ENCODE measurements around the gene ARPC2. TPM values are rescaled to one million over a fixed set of nuclear protein-coding genes. Genes with fewer than 3 reads are reported as not detected.

Gene ARPC2
- total RNA-seq, 1 experiment from 2014 or later, result 568 TPM

DNA sequence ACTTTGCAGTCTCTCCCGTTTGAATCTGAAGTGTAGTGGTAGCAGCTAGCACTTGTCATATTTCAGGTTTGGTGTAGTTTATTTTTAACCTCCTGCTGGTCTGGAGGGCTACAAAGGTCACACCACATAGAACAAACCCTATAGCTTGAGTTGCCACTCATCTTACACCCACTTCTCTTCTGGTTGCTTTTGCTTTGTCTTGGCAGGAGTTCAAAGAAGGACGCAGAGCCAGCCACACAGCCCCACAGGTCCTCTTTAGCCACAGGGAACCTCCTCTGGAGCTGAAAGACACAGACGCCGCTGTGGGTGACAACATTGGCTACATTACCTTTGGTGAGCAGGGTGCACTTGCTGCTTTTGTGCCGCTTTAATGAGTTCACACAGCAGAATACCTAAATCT, 28.2 kb downstream of the ARPC2 start:
- peaks cover 13% of the 10 kb centered on the region for H3K4me1 ChIP-seq (ENCODE audit: low read length)
- H3K36me3 ChIP-seq (ENCODE audit: insufficient read depth, low read length), result peaks cover 69% of the 10 kb centered on the region
- no peaks in the 10 kb centered on the region for H3K27me3 ChIP-seq (ENCODE audit: low read length)
- H3K79me2 ChIP-seq (ENCODE audit: low read length), result peaks cover 18% of the 10 kb centered on the region
- H3K4me2 ChIP-seq (ENCODE audit: low read depth, low read length, poor library complexity, severe bottlenecking), result no peak overlapping the region
- no peak overlapping the region for H2AFZ ChIP-seq (ENCODE audit: low read length)
- H4K20me1 ChIP-seq (ENCODE audit: insufficient read depth, low read depth, low read length), result peaks cover 6% of the 10 kb centered on the region; the same call in 1 of the 2 replicates
- no peak overlapping the region for H3K9ac ChIP-seq (ENCODE audit: low read length)
- no peak for DNase-seq
- H3K9me3 ChIP-seq (ENCODE audit: low read length), result no peaks in the 10 kb centered on the region
- no peak overlapping the region for H3K4me3 ChIP-seq (ENCODE audit: low read length)
- no peak overlapping the region for H3K27ac ChIP-seq (ENCODE audit: low read length)
- H3K9me2 ChIP-seq (replicated peaks; ENCODE audit: insufficient read depth, low read length), result no peaks in the 10 kb centered on the region

DNA sequence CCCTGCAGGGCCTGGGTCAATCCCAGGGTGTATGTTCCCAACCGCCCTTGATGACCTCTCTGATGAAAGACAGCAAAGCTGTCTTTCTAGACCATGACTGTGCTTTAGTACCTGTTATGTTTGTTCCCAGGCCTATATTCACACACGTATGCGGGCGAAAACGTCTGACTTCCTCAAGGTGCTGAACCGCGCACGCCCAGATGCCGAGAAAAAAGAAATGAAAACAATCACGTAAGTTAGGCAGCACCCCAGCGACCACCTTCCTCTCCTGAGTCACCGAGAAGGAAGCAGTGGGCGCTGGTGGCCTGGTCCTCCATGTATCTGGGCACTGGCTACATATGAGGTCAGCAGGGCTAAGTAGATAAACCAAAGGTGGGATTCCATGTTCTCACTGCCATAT, 32.7 kb downstream of the ARPC2 start:
- Histone ChIP-seq H3K9me2 (replicated peaks; ENCODE audit: insufficient read depth, low read length) (no peaks in the 10 kb centered on the region), H3K27ac (ENCODE audit: low read length) (no peak overlapping the region), H3K9me3 (ENCODE audit: low read length) (no peaks in the 10 kb centered on the region), H3K4me2 (ENCODE audit: low read depth, low read length, poor library complexity, severe bottlenecking) (no peak overlapping the region), H3K4me1 (ENCODE audit: low read length) (no peaks in the 10 kb centered on the region), H2AFZ (ENCODE audit: low read length) (no peak overlapping the region), H3K79me2 (ENCODE audit: low read length) (no peaks in the 10 kb centered on the region), H3K4me3 (ENCODE audit: low read length) (no peak overlapping the region), H3K27me3 (ENCODE audit: low read length) (no peaks in the 10 kb centered on the region), H4K20me1 (ENCODE audit: insufficient read depth, low read depth, low read length) (no peaks in the 10 kb centered on the region), H3K9ac (ENCODE audit: low read length) (no peak overlapping the region), H3K36me3 (ENCODE audit: insufficient read depth, low read length) (peaks cover 49% of the 10 kb centered on the region; the same call in 1 of the 2 replicates)
- DNase-seq, result no peak

DNA sequence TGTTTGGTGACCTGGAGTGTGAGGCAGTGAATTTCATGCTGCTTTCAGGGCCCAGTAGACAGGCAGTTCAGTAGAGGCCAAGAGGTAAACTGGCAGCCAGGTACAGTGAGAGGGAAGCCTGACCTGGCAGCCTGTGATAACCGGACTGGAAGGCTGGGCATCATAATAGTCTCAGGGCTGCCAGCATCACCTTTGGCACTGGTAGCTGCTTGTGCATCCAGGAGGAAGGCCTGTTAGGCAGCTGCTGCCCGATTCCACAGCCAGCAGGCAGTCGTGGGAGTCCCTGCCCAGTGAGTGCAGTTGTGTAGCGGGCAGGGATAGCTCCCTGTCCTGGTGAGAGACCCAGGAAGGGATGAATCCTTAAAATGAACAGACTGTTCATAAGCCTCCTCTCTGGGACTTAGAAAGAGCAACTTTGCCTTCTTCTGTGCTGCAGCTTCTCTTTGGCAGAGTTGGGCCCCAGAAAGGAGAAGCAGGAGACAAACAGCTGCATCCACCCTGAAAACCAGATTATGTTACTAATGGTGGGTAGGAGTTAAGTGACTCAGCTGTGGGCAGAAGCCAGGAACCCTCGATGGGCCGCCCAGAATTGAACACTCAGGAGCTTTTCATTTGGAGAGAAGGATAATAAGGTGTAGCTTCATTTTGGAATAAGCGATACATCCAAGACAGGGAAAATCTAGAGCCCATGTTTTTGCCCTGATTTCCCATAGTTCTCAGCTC, 35.7 kb downstream of the ARPC2 start:
- Histone ChIP-seq H4K20me1 (ENCODE audit: insufficient read depth, low read depth, low read length) (no peaks in the 10 kb centered on the region), H3K27me3 (ENCODE audit: low read length) (no peaks in the 10 kb centered on the region), H3K9ac (ENCODE audit: low read length) (no peak overlapping the region), H3K9me3 (ENCODE audit: low read length) (no peaks in the 10 kb centered on the region), H3K4me1 (ENCODE audit: low read length) (peaks cover 11% of the 10 kb centered on the region), H3K4me2 (ENCODE audit: low read depth, low read length, poor library complexity, severe bottlenecking) (no peak overlapping the region), H3K4me3 (ENCODE audit: low read length) (no peak overlapping the region), H3K27ac (ENCODE audit: low read length) (no peak overlapping the region), H3K36me3 (ENCODE audit: insufficient read depth, low read length) (peaks cover 47% of the 10 kb centered on the region; the same call in 1 of the 2 replicates), H2AFZ (ENCODE audit: low read length) (no peak overlapping the region), H3K9me2 (replicated peaks; ENCODE audit: insufficient read depth, low read length) (no peaks in the 10 kb centered on the region), H3K79me2 (ENCODE audit: low read length) (no peaks in the 10 kb centered on the region)
- DNase-seq, result no peak

DNA sequence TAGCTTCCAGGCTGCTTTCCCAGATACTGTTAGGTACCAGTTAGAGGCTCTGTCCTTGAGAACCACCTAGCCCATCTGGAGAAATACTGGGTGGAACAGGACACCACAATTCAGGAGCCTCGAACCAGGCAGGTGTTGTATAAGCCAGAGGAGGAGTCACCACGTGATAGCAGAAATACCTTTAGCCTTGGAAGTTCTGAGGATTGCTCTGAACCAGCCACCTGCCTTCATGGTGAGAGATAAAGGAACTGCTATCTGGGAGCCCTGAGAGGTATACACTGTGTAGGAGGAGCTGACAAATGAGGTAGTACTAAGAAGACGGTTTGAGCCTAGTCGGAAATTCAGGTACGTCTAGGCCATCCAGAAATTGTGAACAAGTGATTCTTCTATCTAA, 36.2 kb downstream of the ARPC2 start:
- Histone ChIP-seq H4K20me1 (ENCODE audit: insufficient read depth, low read depth, low read length) (no peaks in the 10 kb centered on the region), H3K9me3 (ENCODE audit: low read length) (no peaks in the 10 kb centered on the region), H3K79me2 (ENCODE audit: low read length) (no peaks in the 10 kb centered on the region), H3K36me3 (ENCODE audit: insufficient read depth, low read length) (peaks cover 44% of the 10 kb centered on the region; the same call in 1 of the 2 replicates), H3K27me3 (ENCODE audit: low read length) (no peaks in the 10 kb centered on the region), H3K4me1 (ENCODE audit: low read length) (peaks cover 15% of the 10 kb centered on the region), H3K4me3 (ENCODE audit: low read length) (no peak overlapping the region), H3K4me2 (ENCODE audit: low read depth, low read length, poor library complexity, severe bottlenecking) (no peak overlapping the region), H2AFZ (ENCODE audit: low read length) (no peak overlapping the region), H3K9ac (ENCODE audit: low read length) (no peak overlapping the region), H3K9me2 (replicated peaks; ENCODE audit: insufficient read depth, low read length) (no peaks in the 10 kb centered on the region), H3K27ac (ENCODE audit: low read length) (no peak overlapping the region)
- DNase-seq, result no peak

DNA sequence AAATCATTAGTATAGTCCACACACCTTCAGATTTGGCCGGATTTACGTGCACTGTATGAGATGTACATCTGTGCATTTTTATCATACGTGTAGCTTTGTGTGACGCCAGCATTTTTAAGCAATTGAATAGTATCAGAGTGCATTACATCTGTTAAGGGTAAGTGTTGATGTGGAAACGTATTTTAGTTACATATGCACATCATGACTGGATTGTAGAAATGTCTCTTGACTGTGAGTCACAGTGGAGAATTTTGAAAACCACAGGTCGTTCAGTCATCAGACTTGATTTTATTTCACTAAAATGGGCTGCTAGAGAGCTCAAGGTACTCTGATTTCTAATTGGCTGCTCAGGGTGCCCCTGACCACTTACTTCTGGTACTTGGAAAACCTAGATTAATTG, 38.5 kb downstream of the ARPC2 start:
- no peak overlapping the region for H2AFZ ChIP-seq (ENCODE audit: low read length)
- peaks cover 26% of the 10 kb centered on the region; the same call in 1 of the 2 replicates for H3K36me3 ChIP-seq (ENCODE audit: insufficient read depth, low read length)
- H4K20me1 ChIP-seq (ENCODE audit: insufficient read depth, low read depth, low read length), result no peaks in the 10 kb centered on the region
- H3K27ac ChIP-seq (ENCODE audit: low read length), result no peak overlapping the region
- no peaks in the 10 kb centered on the region for H3K79me2 ChIP-seq (ENCODE audit: low read length)
- no peak overlapping the region for H3K4me2 ChIP-seq (ENCODE audit: low read depth, low read length, poor library complexity, severe bottlenecking)
- no peaks in the 10 kb centered on the region for H3K27me3 ChIP-seq (ENCODE audit: low read length)
- H3K4me3 ChIP-seq (ENCODE audit: low read length), result no peak overlapping the region
- H3K9me2 ChIP-seq (replicated peaks; ENCODE audit: insufficient read depth, low read length), result no peaks in the 10 kb centered on the region
- DNase-seq, result no peak
- H3K9me3 ChIP-seq (ENCODE audit: low read length), result no peaks in the 10 kb centered on the region
- no peak overlapping the region for H3K9ac ChIP-seq (ENCODE audit: low read length)
- peaks cover 15% of the 10 kb centered on the region for H3K4me1 ChIP-seq (ENCODE audit: low read length)

DNA sequence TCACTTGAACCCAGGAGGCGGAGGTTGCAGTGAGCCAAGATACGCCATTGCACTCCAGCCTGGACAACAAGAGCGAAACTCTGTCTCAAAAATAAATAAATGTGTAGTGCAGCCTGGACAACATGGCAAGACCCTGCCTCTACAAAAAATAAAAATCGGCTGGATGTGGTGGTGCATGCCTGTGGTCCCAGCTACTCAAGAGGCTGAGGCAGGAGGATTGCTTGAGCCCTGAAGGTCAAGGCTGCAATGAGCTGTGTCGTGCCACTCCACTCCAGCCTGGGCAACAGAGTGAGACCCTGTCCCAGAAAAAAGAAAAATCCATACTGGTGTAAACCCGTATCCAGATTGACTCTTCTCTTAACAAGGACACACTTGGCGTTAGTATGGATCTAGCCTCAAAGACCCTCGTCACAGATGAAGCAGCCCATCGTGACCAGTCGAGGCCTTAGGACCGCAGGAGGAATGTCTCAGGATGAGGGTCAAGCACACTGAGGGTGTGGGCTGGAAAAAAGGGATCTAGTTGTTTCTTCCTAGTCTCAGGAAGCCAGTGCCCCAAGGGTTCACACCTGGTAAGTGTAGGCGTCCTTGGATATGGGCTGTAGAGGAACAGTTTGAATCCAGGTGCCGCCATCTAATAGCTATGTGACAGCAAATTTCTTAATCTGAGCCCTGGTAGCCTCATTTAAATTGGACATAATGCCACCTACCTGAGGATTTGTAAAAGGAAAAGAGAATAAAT, 39.8 kb downstream of the ARPC2 start:
- Histone ChIP-seq H3K4me2 (ENCODE audit: low read depth, low read length, poor library complexity, severe bottlenecking) (peak overlapping the region; percentile 35), H3K27me3 (ENCODE audit: low read length) (no peaks in the 10 kb centered on the region)

DNA sequence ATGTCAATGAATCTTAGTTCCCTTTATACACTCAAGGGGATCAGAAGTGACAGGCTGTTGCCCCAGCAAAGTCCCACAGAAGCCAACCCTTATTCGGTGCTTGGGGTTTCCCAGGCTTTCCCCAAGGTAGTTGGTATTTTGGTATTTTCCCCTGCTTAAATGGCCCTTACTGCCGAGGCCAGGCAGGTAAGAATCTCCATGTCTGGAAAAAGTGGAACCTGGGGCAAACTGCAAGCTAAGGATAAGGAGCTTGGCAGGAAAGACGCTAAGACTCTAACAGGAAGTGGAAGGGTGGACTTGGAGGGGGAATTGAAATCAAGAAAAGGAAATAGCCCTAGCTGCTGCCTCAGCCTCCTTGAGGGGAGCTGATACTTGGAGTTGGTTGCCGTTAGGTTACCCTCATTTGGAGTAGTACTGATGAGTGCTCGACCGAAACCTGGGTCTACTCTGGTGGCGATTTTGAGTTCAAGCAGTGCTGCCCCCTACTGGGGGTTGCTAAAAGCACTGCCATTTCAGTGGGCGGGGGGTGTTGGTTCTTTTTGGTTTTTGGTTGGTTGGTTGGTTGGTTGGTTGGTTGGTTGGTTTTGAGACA, 40.5 kb downstream of the ARPC2 start:
- H3K9ac ChIP-seq (ENCODE audit: low read length), result no peak overlapping the region
- H3K4me1 ChIP-seq (ENCODE audit: low read length), result peaks cover 30% of the 10 kb centered on the region
- no peaks in the 10 kb centered on the region for H3K9me2 ChIP-seq (replicated peaks; ENCODE audit: insufficient read depth, low read length)
- no peaks in the 10 kb centered on the region for H3K27me3 ChIP-seq (ENCODE audit: low read length)
- peak; percentile 93 for DNase-seq
- H3K79me2 ChIP-seq (ENCODE audit: low read length), result no peaks in the 10 kb centered on the region
- H2AFZ ChIP-seq (ENCODE audit: low read length), result no peak overlapping the region
- H4K20me1 ChIP-seq (ENCODE audit: insufficient read depth, low read depth, low read length), result no peaks in the 10 kb centered on the region
- H3K4me3 ChIP-seq (ENCODE audit: low read length), result no peak overlapping the region
- H3K9me3 ChIP-seq (ENCODE audit: low read length), result no peaks in the 10 kb centered on the region
- H3K36me3 ChIP-seq (ENCODE audit: insufficient read depth, low read length), result peaks cover 26% of the 10 kb centered on the region; the same call in 1 of the 2 replicates
- peak overlapping the region; percentile 77 for H3K27ac ChIP-seq (ENCODE audit: low read length)
- peak overlapping the region; percentile 35 for H3K4me2 ChIP-seq (ENCODE audit: low read depth, low read length, poor library complexity, severe bottlenecking)

More for the DNA sequence above, 39.8 kb downstream of the ARPC2 start:
- Histone ChIP-seq H3K36me3 (ENCODE audit: insufficient read depth, low read length) (peaks cover 26% of the 10 kb centered on the region; the same call in 1 of the 2 replicates), H3K4me3 (ENCODE audit: low read length) (no peak overlapping the region), H4K20me1 (ENCODE audit: insufficient read depth, low read depth, low read length) (no peaks in the 10 kb centered on the region), H2AFZ (ENCODE audit: low read length) (no peak overlapping the region), H3K4me1 (ENCODE audit: low read length) (peaks cover 25% of the 10 kb centered on the region), H3K79me2 (ENCODE audit: low read length) (no peaks in the 10 kb centered on the region), H3K9me3 (ENCODE audit: low read length) (no peaks in the 10 kb centered on the region), H3K9ac (ENCODE audit: low read length) (no peak overlapping the region), H3K27ac (ENCODE audit: low read length) (peak overlapping the region; percentile 77), H3K9me2 (replicated peaks; ENCODE audit: insufficient read depth, low read length) (no peaks in the 10 kb centered on the region)
- DNase-seq, result no peak

All from Karpas-422 (cell line).